ENCODE measurements around the gene RNF168.
"Not testable (repeated sequence)": the region's sequence is repeated elsewhere in the genome, so short reads cannot be mapped to it uniquely, and the experiment has no call there.

RNF168 gene

GRCh38 chr3:196458063-196458462 is 45.5 kb downstream of the RNF168 start:
- TF ChIP-seq ZNF274 (IDR thresholded peaks at IDR 0.05; ENCODE audit: low read depth, low read length): no peak
- H3K4me3 ChIP-seq (ENCODE audit: low read length): no peak overlapping the region

- not testable (repeated sequence) for H3K4me3 ChIP-seq (ENCODE audit: low read length)
These were observed 46.1 kb downstream of the RNF168 start for GRCh38 chr3:196457470-196457869.

DNA sequence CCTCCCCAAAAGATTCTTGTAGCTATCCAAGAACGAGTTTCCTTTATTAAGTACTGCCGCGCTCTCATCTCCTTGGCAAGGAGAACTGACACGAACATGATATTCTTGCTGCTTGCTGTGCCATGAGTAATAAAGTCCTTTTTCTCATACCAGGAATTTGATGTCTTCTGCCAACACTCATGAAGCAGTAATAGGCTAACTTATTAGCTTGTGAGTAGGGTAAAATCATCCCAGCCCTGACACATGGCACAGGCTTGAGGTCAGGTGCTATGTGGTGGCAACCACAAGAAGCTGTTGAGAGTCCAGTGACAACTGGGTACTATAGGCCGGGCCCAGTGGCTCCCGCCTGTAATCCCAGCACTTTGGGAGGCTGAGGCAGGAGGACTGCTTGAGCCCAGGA is 48.6 kb downstream of the RNF168 start:
- no peak for TF ChIP-seq ZNF274 (IDR thresholded peaks at IDR 0.05; ENCODE audit: low read depth, low read length)
- no peak overlapping the region for H3K4me3 ChIP-seq (ENCODE audit: low read length)

- H3K4me3 ChIP-seq (ENCODE audit: low read length): not testable (repeated sequence)
These were observed 58.2 kb downstream of the RNF168 start for GRCh38 chr3:196445391-196445790.

DNA sequence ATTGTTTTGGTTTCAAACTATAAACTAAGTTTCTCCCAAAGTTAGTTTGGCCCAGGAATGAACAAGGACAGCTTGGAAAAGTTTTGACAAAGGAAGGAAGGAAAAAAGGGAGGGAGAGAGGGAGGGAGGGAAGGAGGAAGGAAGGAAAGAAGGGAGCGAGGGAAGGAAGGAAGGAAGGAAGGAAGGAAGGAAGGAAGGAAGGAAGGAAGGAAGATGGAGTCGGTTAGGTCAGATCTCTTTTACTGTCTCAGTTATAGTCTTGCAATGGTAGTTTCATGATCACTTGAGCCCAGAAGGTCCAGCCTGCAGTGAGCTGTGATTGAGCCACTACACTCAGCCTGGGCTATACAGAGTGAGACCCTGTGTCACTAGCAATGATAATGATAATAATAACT is 59.1 kb downstream of the RNF168 start:
- no peak for TF ChIP-seq ZNF274 (IDR thresholded peaks at IDR 0.05; ENCODE audit: low read depth, low read length)
- no peak overlapping the region for H3K4me3 ChIP-seq (ENCODE audit: low read length)

- TF ChIP-seq ZNF274 (IDR thresholded peaks at IDR 0.05; ENCODE audit: low read depth, low read length): no peak
- H3K4me3 ChIP-seq (ENCODE audit: low read length): no peak overlapping the region; the same call in 1 of the 2 replicates
These were observed 62.9 kb downstream of the RNF168 start for GRCh38 chr3:196440696-196441095.

GRCh38 chr3:196440041-196440537 is 63.5 kb downstream of the RNF168 start:
- TF ChIP-seq ZNF274 (IDR thresholded peaks at IDR 0.05; ENCODE audit: low read depth, low read length): no peak

GRCh38 chr3:196432137-196432879 is 71.3 kb downstream of the RNF168 start, which contains the start of gene UBXN7:
Gene UBXN7, minus strand, starts transcription at chr3:196432427. Its CDS starts 28 bp downstream, at chr3:196432399.
- no peak for TF ChIP-seq ZNF274 (IDR thresholded peaks at IDR 0.05; ENCODE audit: low read depth, low read length)
- H3K4me3 ChIP-seq (ENCODE audit: low read length): peak within 1 kb of the TSS; percentile 87

More at GRCh38 chr3:196440041-196440537, 63.5 kb downstream of the RNF168 start:
- no peak overlapping the region for H3K4me3 ChIP-seq (ENCODE audit: low read length)

DNA sequence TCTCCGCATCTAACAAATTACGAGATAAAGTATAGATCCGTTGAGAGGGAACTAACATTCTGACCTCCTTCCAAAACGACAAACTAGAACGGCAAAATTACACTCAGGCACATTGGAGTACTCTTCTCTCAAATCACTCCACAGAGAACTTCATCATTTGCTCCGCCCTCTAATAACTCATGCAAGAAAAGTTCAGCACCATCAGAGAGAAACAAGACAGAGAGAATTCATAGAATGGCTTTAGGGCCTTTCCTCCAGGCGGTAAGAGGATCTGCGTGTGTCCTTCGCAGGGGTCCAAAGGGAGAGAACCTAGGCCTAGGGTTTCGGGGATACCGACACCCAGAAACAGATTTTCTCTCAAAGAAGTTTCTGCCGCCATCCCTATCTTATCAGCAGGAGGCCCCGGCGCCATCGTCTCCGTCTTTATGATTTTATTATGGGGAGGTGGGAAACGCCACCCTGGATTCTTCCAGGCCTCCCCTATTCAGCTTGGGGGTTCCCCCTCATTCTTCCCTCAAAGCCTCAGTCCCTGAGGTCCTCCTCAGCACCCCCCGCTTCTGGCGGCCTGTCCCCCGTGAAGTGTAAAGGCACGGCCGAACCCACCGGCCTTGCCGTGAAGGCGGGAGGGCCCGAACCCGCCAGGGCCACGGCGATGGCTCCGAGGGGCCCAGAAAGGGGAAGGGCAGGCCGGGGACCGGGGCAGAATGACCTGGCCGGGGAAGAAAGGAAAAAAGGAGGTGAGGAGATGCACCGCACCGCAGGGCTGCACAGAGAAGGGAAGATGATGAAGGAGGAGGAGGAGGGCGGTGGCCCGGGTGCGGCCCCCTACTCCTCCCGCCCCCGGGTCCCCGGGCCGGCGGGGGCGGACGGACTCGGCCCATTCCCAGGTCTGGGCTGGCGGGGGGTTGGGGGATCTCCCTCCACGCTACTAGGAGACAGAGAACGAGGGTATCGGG is 72.1 kb downstream of the RNF168 start:
- H3K4me3 ChIP-seq (ENCODE audit: low read length): peak overlapping the region; percentile 87
- TF ChIP-seq ZNF274 (IDR thresholded peaks at IDR 0.05; ENCODE audit: low read depth, low read length): no peak

DNA sequence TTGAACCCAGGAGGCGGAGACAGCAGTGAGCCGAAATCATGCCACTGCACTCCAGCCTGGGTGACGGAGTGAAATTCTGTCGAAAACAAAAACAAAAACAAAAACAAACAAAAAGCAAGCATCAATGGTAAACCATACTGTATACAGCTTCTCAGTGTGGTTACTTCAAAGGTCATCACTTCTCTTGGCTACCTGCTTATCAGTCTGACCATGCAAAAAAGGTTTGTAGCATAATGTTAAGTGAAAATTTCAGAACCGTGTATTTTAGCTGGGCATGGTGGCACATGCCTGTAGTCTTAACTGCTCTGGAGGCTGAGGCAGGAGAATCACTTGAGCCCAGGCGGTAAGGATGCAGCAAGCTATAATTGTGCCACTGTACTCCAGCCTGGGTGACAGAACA is 75.5 kb downstream of the RNF168 start:
- no peak overlapping the region for H3K4me3 ChIP-seq (ENCODE audit: low read length)
- TF ChIP-seq ZNF274 (IDR thresholded peaks at IDR 0.05; ENCODE audit: low read depth, low read length): no peak

- not testable (repeated sequence) for H3K4me3 ChIP-seq (ENCODE audit: low read length)
These were observed 79.1 kb downstream of the RNF168 start for GRCh38 chr3:196424421-196424820.

DNA sequence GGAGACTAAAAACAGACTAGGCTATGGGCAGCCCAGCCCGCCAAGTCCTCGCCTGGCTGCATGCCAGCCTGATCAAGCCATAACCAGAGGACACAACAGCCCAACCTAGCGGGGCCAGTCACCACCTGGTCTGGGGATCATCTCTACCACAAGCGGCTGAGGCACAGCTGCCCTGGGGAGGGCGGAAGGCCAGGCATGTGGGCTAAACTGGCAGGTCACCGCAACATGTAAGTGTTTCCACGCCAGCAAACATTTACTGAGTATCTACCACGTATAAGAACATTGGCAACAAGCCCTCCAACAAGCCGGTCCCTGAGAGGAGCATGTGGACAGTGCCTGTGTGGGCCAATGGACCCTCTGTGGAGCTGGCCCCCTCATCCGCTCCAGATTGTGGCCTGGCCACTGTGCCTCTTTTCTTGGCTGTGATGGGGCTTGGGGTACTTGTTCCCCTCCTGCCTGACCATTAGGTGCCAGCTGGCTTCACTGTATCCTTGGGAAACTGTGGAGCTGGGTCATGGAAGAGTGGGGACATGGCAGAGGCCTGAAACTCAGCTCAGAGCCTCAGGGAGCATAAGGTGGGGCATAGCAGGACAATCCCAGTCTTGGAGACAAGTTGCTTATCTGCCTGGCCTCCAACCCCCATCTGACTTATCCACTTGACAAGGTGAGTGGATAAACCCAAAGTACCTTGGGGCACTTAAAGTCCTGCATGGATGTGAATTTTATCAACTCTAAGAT is 80.4 kb downstream of the RNF168 start:
- no peak overlapping the region for H3K4me3 ChIP-seq (ENCODE audit: low read length)
- TF ChIP-seq ZNF274 (IDR thresholded peaks at IDR 0.05; ENCODE audit: low read depth, low read length): no peak

DNA sequence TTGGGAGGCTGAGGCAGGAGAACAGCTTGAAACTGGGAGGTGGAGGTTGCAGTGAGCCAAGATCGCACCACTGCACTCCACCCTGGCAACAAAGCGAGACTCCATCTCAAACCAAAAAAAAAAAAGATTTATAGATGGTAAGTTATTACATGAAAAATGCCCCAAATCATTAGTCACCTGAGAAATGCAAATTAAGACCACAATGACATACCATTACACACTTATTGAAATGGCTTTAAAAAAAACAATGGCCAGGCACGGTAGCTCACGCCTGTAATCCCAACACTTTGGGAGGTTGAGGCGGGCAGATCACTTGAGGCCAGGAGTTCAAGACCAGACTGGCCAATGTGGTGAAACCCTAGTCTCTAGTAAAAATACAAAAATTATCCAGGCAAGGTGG is 81.9 kb downstream of the RNF168 start:
- H3K4me3 ChIP-seq (ENCODE audit: low read length): not testable (repeated sequence)

DNA sequence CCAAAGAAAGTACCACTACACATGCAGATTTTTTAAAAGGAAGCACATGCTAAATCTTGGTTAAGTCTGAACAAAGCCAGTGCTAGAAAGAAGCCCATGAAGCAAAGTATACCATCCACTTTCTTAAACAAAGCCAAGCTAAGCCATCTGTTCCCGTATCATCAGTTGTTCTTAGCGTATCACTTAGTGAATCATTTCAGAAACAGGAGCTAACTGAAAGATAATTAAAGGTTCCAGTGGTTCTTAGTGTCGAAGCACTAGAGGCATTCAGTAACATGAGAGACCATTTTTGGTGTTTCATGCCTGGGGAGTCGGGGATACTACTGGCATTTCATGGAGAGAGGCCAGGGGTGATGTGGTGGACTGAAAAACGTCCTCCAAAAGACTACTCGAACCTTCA is 84.2 kb downstream of the RNF168 start:
- H3K4me3 ChIP-seq (ENCODE audit: low read length): no peak overlapping the region
- TF ChIP-seq ZNF274 (IDR thresholded peaks at IDR 0.05; ENCODE audit: low read depth, low read length): no peak
